Measurements from ENCODE around the gene C17orf50. TPM values are rescaled to one million over a fixed set of nuclear protein-coding genes. Genes with fewer than 3 reads are reported as not detected.

C17orf50 gene
- total and polyA plus RNA-seq, 9 donors = not detected

- DNase-seq = no peak
- WGBS, 3 donors = 83 to 87% (median 86%) methylated on average over 16 of the region's 16 CpGs
- Histone ChIP-seq H3K27ac (no peak overlapping the region), H3K4me1 (ENCODE audit: insufficient read depth) (no peaks in the 10 kb centered on the region), H3K4me3 (no peak overlapping the region), H3K27me3 (no peaks in the 10 kb centered on the region), H3K9me3 (no peaks in the 10 kb centered on the region), H3K36me3 (no peaks in the 10 kb centered on the region)
- intact Hi-C loops (cut with DNase I) = no loop called here
- no peak for TF ChIP-seq POLR2A (IDR thresholded peaks at IDR 0.05)
- no peak for TF ChIP-seq EP300 (IDR thresholded peaks at IDR 0.05)
Measured at GRCh38 chr17:35778641-35779196, 18.0 kb downstream of the C17orf50 start.

- DNase-seq = no peak
- Histone ChIP-seq H3K27ac (no peak overlapping the region), H3K27me3 (no peaks in the 10 kb centered on the region), H3K36me3 (no peaks in the 10 kb centered on the region), H3K9me3 (no peaks in the 10 kb centered on the region), H3K4me1 (ENCODE audit: insufficient read depth) (peaks cover 2% of the 10 kb centered on the region), H3K4me3 (no peak overlapping the region)
- 50 to 66% (median 63%) methylated on average over 3 of the region's 3 CpGs for WGBS, 3 donors
- TF ChIP-seq CTCF (IDR thresholded peaks at IDR 0.05) (no peak), POLR2A (IDR thresholded peaks at IDR 0.05) (no peak), EP300 (IDR thresholded peaks at IDR 0.05) (no peak)
- intact Hi-C loops (cut with DNase I) = no loop called here
Measured at GRCh38 chr17:35780950-35781349, 20.3 kb downstream of the C17orf50 start.

- no peaks in the 10 kb centered on the region for H3K27me3 ChIP-seq
- no peaks in the 10 kb centered on the region for H3K36me3 ChIP-seq
- no peaks in the 10 kb centered on the region for H3K9me3 ChIP-seq
- intact Hi-C loops (cut with DNase I) = no loop called here
- WGBS, 3 donors = 61 to 70% (median 67%) methylated on average over 2 of the region's 2 CpGs
- no peak overlapping the region for H3K4me3 ChIP-seq
- H3K4me1 ChIP-seq (ENCODE audit: insufficient read depth) = peaks cover 2% of the 10 kb centered on the region
- no peak for DNase-seq
- TF ChIP-seq POLR2A (IDR thresholded peaks at IDR 0.05) (no peak), EP300 (IDR thresholded peaks at IDR 0.05) (no peak), CTCF (IDR thresholded peaks at IDR 0.05) (no peak)
- H3K27ac ChIP-seq = no peak overlapping the region
Measured at GRCh38 chr17:35784895-35785294, 24.2 kb downstream of the C17orf50 start.

GRCh38 chr17:35786941-35787432 lies 26.3 kb downstream of the C17orf50 start:
- peaks cover 2% of the 10 kb centered on the region for H3K4me1 ChIP-seq (ENCODE audit: insufficient read depth)
- TF ChIP-seq POLR2A (IDR thresholded peaks at IDR 0.05) = no peak
- no peak for TF ChIP-seq EP300 (IDR thresholded peaks at IDR 0.05)
- TF ChIP-seq CTCF (IDR thresholded peaks at IDR 0.05) = no peak
- DNase-seq = no peak

More at GRCh38 chr17:35786941-35787432, 26.3 kb downstream of the C17orf50 start:
- H3K36me3 ChIP-seq = no peaks in the 10 kb centered on the region
- H3K27me3 ChIP-seq = no peaks in the 10 kb centered on the region
- 21 to 28% (median 22%) methylated on average over 3 of the region's 3 CpGs for WGBS, 3 donors
- H3K9me3 ChIP-seq = peaks cover 0 to 2% of the 10 kb centered on the region in 2 donors
- H3K27ac ChIP-seq = no peak overlapping the region
- no peak overlapping the region for H3K4me3 ChIP-seq
- intact Hi-C loops (cut with DNase I) = no loop called here

All from ovary (tissue), 9 donors.